Cardiac fibroblast (primary cell): ENCODE measurements around the gene NLGN1.

ENCODE experiments used
- DNase-seq, 2 donors: peaks; one replicate each; pipeline versions ENCODE4 v3.0.0 to v3.0.0-alpha.2; 2010; ENCODE audit warnings: low read depth in 2 of 2
- H3K4me3 ChIP-seq, 2 donors: replicated peaks in 1 of 2; 1 replicate in 1 of 2; 2 replicates in 1 of 2; pipeline ENCODE4 v1.5.1; 2011; ENCODE audit warnings: low read depth in 2 of 2, low read length in 2 of 2, mild to moderate bottlenecking in 2 of 2, moderate library complexity in 1 of 2
- CTCF ChIP-seq: IDR thresholded peaks from one replicate; pipeline ENCODE4 v1.5.1; 2011; ENCODE audit warnings: low read depth, mild to moderate bottlenecking, low read length, inconsistent platforms

Gene NLGN1

GRCh38 chr3:173902401-173902800, 504.9 kb downstream of the NLGN1 start:
- no peak for DNase-seq
- TF ChIP-seq CTCF, result no peak
- no peak overlapping the region for H3K4me3 ChIP-seq

DNA sequence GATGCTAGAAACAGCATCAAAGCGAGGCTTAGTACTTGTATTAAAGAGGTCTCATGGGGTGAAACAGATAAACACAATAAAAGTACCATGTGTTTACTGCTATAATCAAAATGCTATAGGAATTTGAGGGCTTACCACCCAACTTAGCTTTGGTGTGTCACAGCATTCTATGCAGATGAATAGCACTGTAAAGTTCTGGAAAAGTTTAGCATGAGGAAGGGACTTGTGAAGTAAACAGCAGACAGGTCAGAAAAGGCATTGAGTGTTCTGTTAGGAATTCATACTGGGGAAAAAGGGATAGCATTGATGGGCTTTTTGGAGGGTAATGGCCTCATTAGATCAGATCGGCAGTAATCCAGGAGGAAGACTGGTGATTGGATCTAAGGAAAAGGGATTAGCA, 505.3 kb downstream of the NLGN1 start:
- H3K4me3 ChIP-seq, result no peak overlapping the region
- TF ChIP-seq CTCF, result no peak
- DNase-seq, result no peak

- DNase-seq, result no peak
- no peak for TF ChIP-seq CTCF
- H3K4me3 ChIP-seq, result no peak overlapping the region
Observed at GRCh38 chr3:173905381-173905780, 507.8 kb downstream of the NLGN1 start.

GRCh38 chr3:173911446-173911845, 513.9 kb downstream of the NLGN1 start:
- TF ChIP-seq CTCF, result no peak
- H3K4me3 ChIP-seq, result no peak overlapping the region
- peak in 1 of 2 donors; percentile 5 for DNase-seq

- DNase-seq, result no peak
- no peak for TF ChIP-seq CTCF
- no peak overlapping the region for H3K4me3 ChIP-seq
Observed at GRCh38 chr3:173912126-173912525, 514.6 kb downstream of the NLGN1 start.

- TF ChIP-seq CTCF, result no peak
- H3K4me3 ChIP-seq, result no peak overlapping the region
- DNase-seq, result peak; percentile 33 to 68
Observed at GRCh38 chr3:173913397-173913796, 515.9 kb downstream of the NLGN1 start.

DNA sequence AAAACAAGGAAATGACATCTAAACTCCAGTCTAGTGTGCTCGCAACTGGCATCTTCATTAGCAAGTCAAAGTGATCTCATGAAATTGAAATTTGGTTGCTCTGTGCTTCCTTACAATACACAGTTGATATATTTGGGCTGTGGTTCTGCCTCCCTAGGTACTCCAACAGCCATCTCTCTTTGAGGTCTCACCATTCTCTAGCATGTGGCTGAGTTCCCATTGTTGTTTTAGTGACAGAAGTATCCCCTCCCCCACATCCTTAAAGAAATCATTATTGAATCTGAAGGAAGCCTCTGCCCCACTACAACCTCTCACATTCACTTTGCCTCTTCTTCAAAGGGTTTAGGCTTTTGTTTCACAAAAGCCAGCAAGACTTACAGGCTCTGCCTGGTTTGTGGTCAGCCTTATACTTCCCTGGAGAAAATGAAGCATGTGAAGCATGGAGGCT, 516.5 kb downstream of the NLGN1 start:
- H3K4me3 ChIP-seq, result no peak overlapping the region
- no peak for TF ChIP-seq CTCF
- DNase-seq, result no peak
